Peyer's patch (tissue), 4 donors: ENCODE measurements around the gene ADAMTS14. TPM values are rescaled to one million over a fixed set of nuclear protein-coding genes. Genes with fewer than 3 reads are reported as not detected.

Experiments
- DNase-seq, 3 donors: peaks; one replicate each; pipeline ENCODE4 v3.0.0-alpha.2; 2017 to 2019
- H3K27ac ChIP-seq, 4 donors: fragments of 200-600 bp; sonication (generic); one replicate each; pipeline ENCODE4 v1.5.1; 2016 to 2019
- H3K27me3 ChIP-seq, 2 donors: fragments of 200-600 bp; sonication (generic); one replicate each; pipeline ENCODE4 v1.5.1; 2019
- H3K36me3 ChIP-seq, 3 donors: fragments of 200-600 bp; sonication (generic); one replicate each; pipeline ENCODE4 v1.5.1; 2016 to 2019
- H3K4me1 ChIP-seq, 4 donors: fragments of 200-600 bp; sonication (generic); one replicate each; pipeline ENCODE4 v1.5.1; 2016 to 2019
- H3K4me3 ChIP-seq, 4 donors: fragments of 200-600 bp; sonication (generic); 1 replicate in 3 of 4; 2 replicates in 1 of 4; pipeline ENCODE4 v1.5.1; 2016 to 2019; ENCODE audit warnings: mild to moderate bottlenecking in 1 of 4
- H3K9me3 ChIP-seq, 4 donors: fragments of 200-600 bp; sonication (generic); one replicate each; pipeline ENCODE4 v1.5.1; 2016 to 2019; ENCODE audit warnings: mild to moderate bottlenecking in 1 of 4
- CTCF ChIP-seq, 6 experiments: fragments of 450-650 bp in 4 of 6; fragments of 200-600 bp in 2 of 6; sonication (generic) in 1 of 6; IDR thresholded peaks; one replicate each; pipeline ENCODE4 v1.5.1; 2017 to 2019; ENCODE audit warnings: antibody characterized with exemption in 6 of 6, mild to moderate bottlenecking in 3 of 6, moderate library complexity in 1 of 6
- POLR2A ChIP-seq, 2 donors: fragments of 450-650 bp; IDR thresholded peaks; one replicate each; pipeline ENCODE4 v1.5.1; 2017; ENCODE audit warnings: antibody characterized with exemption in 2 of 2, mild to moderate bottlenecking in 2 of 2, moderate library complexity in 2 of 2
- total RNA-seq, 4 donors: library from RNA; depleted of rRNA; stranded (reverse); fragments of >200 nt; gene quantifications; one replicate each; pipeline ENCODE4 v1.1.0, GENCODE V29; 2016

Gene ADAMTS14
- total RNA-seq, 4 donors from 2014 or later = 2.3 to 10.7 (median 4.2) TPM

GRCh38 chr10:70679498-70679897, 7.2 kb downstream of the ADAMTS14 start:
- no peak for DNase-seq
- Histone ChIP-seq H3K27me3 (no peaks in the 10 kb centered on the region), H3K4me3 (no peak overlapping the region), H3K9me3 (no peaks in the 10 kb centered on the region), H3K4me1 (peaks cover 0 to 10% (median 0%) of the 10 kb centered on the region in 4 donors), H3K36me3 (no peaks in the 10 kb centered on the region), H3K27ac (no peak overlapping the region)
- TF ChIP-seq POLR2A (IDR thresholded peaks at IDR 0.05) = no peak
- TF ChIP-seq CTCF (IDR thresholded peaks at IDR 0.05) = no peak

GRCh38 chr10:70680899-70681730, 8.8 kb downstream of the ADAMTS14 start:
- DNase-seq = no peak
- no peak overlapping the region for H3K4me3 ChIP-seq
- H3K4me1 ChIP-seq = peaks cover 0 to 10% (median 0%) of the 10 kb centered on the region in 4 donors
- no peaks in the 10 kb centered on the region for H3K36me3 ChIP-seq
- no peaks in the 10 kb centered on the region for H3K27me3 ChIP-seq
- no peak overlapping the region for H3K27ac ChIP-seq
- no peaks in the 10 kb centered on the region for H3K9me3 ChIP-seq
- TF ChIP-seq POLR2A (IDR thresholded peaks at IDR 0.05) = no peak
- TF ChIP-seq CTCF (IDR thresholded peaks at IDR 0.05) = no peak

- H3K27ac ChIP-seq = no peak overlapping the region
- DNase-seq = no peak
- no peaks in the 10 kb centered on the region for H3K27me3 ChIP-seq
- TF ChIP-seq POLR2A (IDR thresholded peaks at IDR 0.05) (no peak), CTCF (IDR thresholded peaks at IDR 0.05) (no peak)
- no peaks in the 10 kb centered on the region for H3K9me3 ChIP-seq
- H3K4me3 ChIP-seq = no peak overlapping the region
- H3K36me3 ChIP-seq = no peaks in the 10 kb centered on the region
- H3K4me1 ChIP-seq = peaks cover 0 to 10% (median 0%) of the 10 kb centered on the region in 4 donors
Measured at GRCh38 chr10:70681731-70682005, 9.4 kb downstream of the ADAMTS14 start.

GRCh38 chr10:70682920-70683600, 10.8 kb downstream of the ADAMTS14 start:
- TF ChIP-seq CTCF (IDR thresholded peaks at IDR 0.05) (no peak), POLR2A (IDR thresholded peaks at IDR 0.05) (no peak)
- H3K27ac ChIP-seq = peak overlapping the region in 2 of 4 donors; percentile 25 to 36
- H3K36me3 ChIP-seq = no peaks in the 10 kb centered on the region
- DNase-seq = no peak
- no peak overlapping the region for H3K4me3 ChIP-seq
- peaks cover 0 to 8% (median 0%) of the 10 kb centered on the region in 4 donors for H3K4me1 ChIP-seq
- no peaks in the 10 kb centered on the region for H3K27me3 ChIP-seq
- H3K9me3 ChIP-seq = no peaks in the 10 kb centered on the region

- Histone ChIP-seq H3K9me3 (no peaks in the 10 kb centered on the region), H3K4me1 (peaks cover 0 to 5% (median 0%) of the 10 kb centered on the region in 4 donors), H3K36me3 (no peaks in the 10 kb centered on the region), H3K4me3 (no peak overlapping the region), H3K27me3 (no peaks in the 10 kb centered on the region), H3K27ac (peak overlapping the region in 2 of 4 donors; percentile 17 to 36)
- TF ChIP-seq POLR2A (IDR thresholded peaks at IDR 0.05) (no peak), CTCF (IDR thresholded peaks at IDR 0.05) (no peak)
- no peak for DNase-seq
Measured at GRCh38 chr10:70683601-70683934, 11.3 kb downstream of the ADAMTS14 start.
